HG02642 (cell line): ENCODE results near the gene CTCFL.

ENCODE experiments used
- ATAC-seq: cut with Tn5 transposase; IDR thresholded peaks from one replicate; pipeline ENCODE4 v1.9.1; 2021; ENCODE audit warnings: mild to moderate bottlenecking; ENCODE audit not compliant: unreplicated experiment, poor library complexity

CTCFL gene

GRCh38 chr20:57540890-57541580 is 16.1 kb upstream of the CTCFL start:
- ATAC-seq, result no peak

GRCh38 chr20:57539889-57540288 is 14.9 kb upstream of the CTCFL start:
- ATAC-seq, result no peak

- no peak for ATAC-seq
These were observed 12.9 kb upstream of the CTCFL start for GRCh38 chr20:57537822-57538221.

- no peak for ATAC-seq
These were observed 12.1 kb upstream of the CTCFL start for GRCh38 chr20:57536771-57537724.

GRCh38 chr20:57536120-57536708 is 11.3 kb upstream of the CTCFL start:
- ATAC-seq, result no peak

- ATAC-seq, result no peak
These were observed 10.4 kb upstream of the CTCFL start for GRCh38 chr20:57535297-57535696.

- no peak for ATAC-seq
These were observed 7.2 kb upstream of the CTCFL start for GRCh38 chr20:57532104-57532503.

GRCh38 chr20:57530327-57530981 is 5.5 kb upstream of the CTCFL start:
- no peak for ATAC-seq

GRCh38 chr20:57529810-57530209 is 4.9 kb upstream of the CTCFL start:
- ATAC-seq, result no peak

- no peak for ATAC-seq
These were observed 4.2 kb upstream of the CTCFL start for GRCh38 chr20:57529160-57529585.

GRCh38 chr20:57528148-57528547 is 3.2 kb upstream of the CTCFL start:
- ATAC-seq, result no peak

GRCh38 chr20:57527728-57528127 is 2.8 kb upstream of the CTCFL start:
- ATAC-seq, result no peak

- ATAC-seq, result no peak
These were observed 2.0 kb upstream of the CTCFL start for GRCh38 chr20:57526885-57527460.

- ATAC-seq, result no peak
These were observed 1.3 kb upstream of the CTCFL start for GRCh38 chr20:57526087-57526884.

- no peak for ATAC-seq
These were observed 567 bp upstream of the CTCFL start for GRCh38 chr20:57525328-57526086.

- no peak for ATAC-seq
These were observed 1.2 kb downstream of the CTCFL start for GRCh38 chr20:57523782-57524181.

GRCh38 chr20:57522380-57523140 is 2.4 kb downstream of the CTCFL start:
- ATAC-seq, result no peak

- ATAC-seq, result no peak
These were observed 7.0 kb downstream of the CTCFL start for GRCh38 chr20:57517904-57518303.
